MM.1S (cell line): ENCODE data around the gene PNPLA7.

Experiments
- CTCF ChIP-seq: fragments of 300-600 bp; sonication (generic); IDR thresholded peaks from 2 replicates; pipeline ENCODE4 v1.5.1; 2016; ENCODE audit warnings: antibody characterized with exemption, low read length, mixed read lengths
- EZH2 ChIP-seq: fragments of 300-600 bp; sonication (generic); optimal IDR thresholded peaks from 2 replicates; pipeline ENCODE3; 2017; ENCODE audit warnings: low read depth, mild to moderate bottlenecking, antibody characterized with exemption, low read length, mixed read lengths

GRCh38 chr9:137435980-137436760, 114.0 kb downstream of the PNPLA7 start:
- TF ChIP-seq CTCF (no peak), EZH2 (no peak)
